Measurements from ENCODE around the gene CTSE.

GRCh38 chr1:206066479-206067171 lies 42.9 kb upstream of the CTSE start:
- TF ChIP-seq, protein P1, sequence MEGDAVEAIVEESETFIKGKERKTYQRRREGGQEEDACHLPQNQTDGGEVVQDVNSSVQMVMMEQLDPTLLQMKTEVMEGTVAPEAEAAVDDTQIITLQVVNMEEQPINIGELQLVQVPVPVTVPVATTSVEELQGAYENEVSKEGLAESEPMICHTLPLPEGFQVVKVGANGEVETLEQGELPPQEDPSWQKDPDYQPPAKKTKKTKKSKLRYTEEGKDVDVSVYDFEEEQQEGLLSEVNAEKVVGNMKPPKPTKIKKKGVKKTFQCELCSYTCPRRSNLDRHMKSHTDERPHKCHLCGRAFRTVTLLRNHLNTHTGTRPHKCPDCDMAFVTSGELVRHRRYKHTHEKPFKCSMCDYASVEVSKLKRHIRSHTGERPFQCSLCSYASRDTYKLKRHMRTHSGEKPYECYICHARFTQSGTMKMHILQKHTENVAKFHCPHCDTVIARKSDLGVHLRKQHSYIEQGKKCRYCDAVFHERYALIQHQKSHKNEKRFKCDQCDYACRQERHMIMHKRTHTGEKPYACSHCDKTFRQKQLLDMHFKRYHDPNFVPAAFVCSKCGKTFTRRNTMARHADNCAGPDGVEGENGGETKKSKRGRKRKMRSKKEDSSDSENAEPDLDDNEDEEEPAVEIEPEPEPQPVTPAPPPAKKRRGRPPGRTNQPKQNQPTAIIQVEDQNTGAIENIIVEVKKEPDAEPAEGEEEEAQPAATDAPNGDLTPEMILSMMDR (IDR thresholded peaks at IDR 0.05), result no peak
- no peak for TF ChIP-seq EZH2 (IDR thresholded peaks at IDR 0.05; ENCODE audit: borderline replicate concordance, insufficient read depth, low read depth, low read length, poor library complexity, severe bottlenecking)

All from B cell (primary cell).